GM18526 (cell line): ENCODE data around the gene KCNQ1.

Experiments
- POLR2A ChIP-seq: IDR thresholded peaks from 3 replicates; pipeline ENCODE4 v1.6.1; 2011; ENCODE audit not compliant: insufficient read length; ENCODE audit errors: extremely low read depth

Gene KCNQ1

GRCh38 chr11:2670541-2671100 is 225.8 kb downstream of the KCNQ1 start:
- no peak for TF ChIP-seq POLR2A

DNA sequence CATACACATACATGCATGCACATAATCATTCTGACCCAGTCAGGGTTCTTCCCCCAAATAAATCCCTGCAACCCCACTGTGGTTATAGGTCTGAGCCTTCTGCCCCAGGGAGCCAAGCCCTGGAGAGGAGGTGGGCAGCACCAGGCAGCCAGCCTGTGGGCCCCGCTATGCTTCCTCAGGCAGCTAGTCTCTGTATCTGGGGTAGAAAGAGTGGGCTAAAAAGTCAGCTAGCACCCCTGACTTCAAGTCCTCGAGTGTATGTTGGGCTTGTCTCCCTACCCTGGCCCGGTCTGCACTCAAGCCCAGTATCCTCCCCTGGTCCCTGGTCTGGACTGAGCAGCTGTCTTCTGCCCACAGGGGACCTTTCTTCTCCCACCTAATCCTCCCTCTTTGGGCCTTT is 226.9 kb downstream of the KCNQ1 start:
- TF ChIP-seq POLR2A: no peak

- TF ChIP-seq POLR2A: no peak
Measured at GRCh38 chr11:2672553-2673249, 227.9 kb downstream of the KCNQ1 start.

DNA sequence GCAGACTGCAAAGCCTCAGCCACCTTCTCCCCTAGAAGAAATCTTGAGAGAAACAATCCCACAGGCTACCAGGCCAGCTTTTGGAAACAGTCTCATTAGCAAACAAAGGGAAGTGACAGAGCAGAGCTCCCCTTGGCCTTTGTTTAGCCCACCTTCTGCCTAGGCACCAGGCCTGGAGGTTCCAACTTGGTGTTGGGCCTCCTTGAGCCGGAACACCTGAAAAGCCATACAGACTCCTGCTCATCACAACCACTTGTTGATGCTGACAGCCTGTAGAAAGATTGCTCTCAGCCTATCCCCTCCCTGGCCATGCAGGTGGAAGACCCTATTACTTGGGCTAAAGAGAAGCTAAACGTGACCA is 228.4 kb downstream of the KCNQ1 start:
- TF ChIP-seq POLR2A: no peak

DNA sequence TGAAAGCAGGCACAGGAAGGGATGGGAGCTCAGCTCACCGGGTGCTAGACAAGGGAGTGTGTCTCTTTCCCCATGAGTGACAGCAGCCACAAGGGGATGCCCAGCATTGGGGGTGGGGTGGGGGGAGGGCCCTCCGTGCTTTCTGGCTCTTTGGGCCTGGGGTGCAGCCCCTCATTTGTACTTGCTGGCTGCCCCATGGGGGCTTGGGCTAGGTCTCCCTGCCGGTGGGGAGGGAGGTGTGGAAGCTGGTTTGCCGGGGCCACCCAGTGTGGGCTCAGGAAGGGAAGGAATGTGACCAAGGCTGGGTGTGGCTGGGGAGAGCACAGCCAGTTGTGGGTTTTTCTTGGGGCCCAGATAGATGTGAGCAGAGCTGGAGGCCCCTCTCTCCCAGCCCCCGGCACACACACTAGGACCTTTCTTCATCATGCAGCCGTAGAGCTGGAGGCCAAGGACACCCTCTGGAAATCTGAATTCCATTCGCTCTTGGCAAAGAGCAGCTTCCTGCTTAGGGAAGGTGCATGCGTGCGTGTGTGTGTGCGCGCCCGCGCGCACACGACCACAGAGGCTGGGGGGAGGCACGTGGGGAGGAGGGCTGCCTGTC is 229.2 kb downstream of the KCNQ1 start:
- TF ChIP-seq POLR2A: no peak

DNA sequence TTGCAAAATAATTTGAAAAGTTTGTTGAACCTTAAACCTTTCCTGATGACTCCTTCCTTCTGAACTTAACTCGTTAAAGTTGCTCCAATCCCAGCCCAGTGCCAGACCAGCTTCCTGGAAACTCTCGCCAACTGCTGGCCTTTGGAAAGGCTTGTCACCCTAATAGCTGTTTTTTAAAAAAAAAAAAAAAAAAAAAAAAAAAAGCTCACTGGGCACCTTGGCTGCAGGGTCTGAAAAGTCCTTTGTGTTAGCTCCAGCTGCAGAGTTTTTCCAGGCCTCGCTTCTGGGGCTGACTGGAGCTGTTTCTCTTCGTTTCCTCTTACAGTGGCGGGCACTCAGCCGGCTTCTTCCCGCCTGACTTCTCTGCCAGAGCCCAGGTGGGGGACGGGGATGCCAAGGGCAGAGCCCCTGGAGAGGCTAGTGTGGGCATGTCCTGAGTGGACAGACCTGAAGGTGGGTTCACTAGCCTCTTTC is 229.9 kb downstream of the KCNQ1 start:
- no peak for TF ChIP-seq POLR2A

DNA sequence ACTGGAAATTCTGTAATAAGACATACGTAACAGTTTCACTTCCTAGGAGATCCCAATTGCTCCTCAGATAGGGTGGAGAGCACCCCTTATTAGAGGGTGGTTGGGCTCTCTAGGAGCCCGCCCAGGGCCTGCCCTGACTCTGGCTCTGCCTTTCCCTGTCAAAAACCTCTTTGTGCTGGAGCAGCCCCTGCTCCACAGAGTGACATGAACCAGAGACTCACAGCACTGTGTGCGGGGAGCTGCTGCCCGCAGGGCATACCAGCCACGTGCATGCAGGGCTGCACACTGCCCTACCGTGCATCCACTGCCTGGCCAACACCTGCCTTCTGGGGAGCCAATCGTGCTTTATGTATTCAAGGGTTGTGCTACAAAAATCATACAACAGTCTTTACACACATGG is 230.7 kb downstream of the KCNQ1 start:
- no peak for TF ChIP-seq POLR2A

- no peak for TF ChIP-seq POLR2A
Measured at GRCh38 chr11:2677127-2677526, 232.3 kb downstream of the KCNQ1 start.

GRCh38 chr11:2678396-2678795 is 233.6 kb downstream of the KCNQ1 start:
- no peak for TF ChIP-seq POLR2A

DNA sequence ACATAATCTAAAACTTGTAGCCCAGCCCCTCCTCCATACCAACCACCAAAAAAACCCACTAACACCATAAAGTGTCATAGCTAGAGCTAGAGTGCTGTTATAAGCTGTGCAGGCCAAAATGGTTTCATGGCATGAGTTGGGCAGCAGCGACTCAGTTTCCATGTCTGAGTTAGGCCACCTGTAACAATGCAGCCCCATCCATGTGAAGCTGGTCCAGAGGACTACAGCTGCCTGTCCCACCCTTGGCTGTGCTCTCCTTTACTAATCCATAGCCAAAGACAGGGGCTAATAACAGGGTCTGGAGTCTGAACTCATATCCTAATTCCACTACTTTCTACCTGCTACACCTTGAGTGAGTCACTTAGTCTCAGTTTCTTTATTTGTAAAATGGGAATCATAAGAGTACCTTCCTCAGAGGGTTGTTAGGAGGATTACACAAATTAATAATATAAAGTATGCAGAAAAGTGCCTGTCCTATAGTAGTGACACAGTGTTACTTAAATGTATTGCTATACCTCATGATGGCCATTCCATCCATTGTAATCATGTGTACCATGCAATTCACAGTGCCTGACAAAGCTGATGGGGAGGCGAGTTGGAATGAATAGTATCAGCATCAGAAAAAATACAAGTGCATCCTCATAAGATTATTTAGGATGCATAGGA is 234.3 kb downstream of the KCNQ1 start:
- no peak for TF ChIP-seq POLR2A

DNA sequence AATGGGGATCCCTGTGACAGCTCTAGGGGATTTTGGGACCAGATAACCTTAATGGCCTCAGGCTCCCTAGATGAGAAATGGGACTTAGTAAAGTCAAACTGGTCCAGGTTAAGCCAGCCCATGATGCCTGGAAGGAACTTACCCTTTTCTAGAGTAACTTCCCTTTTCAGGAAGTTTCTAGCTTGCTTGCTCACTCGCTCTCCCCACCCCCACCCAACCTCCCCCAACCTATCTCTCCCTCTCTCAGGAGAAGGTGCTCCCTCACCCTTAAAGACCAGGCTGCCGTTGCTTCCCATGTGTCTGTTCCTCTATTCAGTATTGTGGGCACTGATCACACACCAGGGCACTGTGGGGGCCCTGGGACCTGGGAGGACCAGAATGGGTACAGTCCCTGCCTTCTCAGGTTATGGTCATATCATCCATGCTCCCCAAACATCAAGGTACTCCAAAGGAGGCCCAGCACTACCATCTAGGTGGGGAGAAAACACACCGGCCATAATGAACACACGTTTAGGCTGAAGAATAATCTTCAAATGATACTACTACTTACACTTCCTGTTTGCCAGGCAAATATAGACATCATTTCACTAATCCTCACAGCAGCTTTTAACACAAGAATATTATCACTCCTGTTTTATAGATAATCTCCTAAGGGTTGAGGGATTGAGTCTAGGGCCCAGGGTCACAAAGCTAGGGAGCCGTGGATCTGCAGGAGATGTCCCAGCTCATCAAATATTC is 236.8 kb downstream of the KCNQ1 start:
- TF ChIP-seq POLR2A: no peak

DNA sequence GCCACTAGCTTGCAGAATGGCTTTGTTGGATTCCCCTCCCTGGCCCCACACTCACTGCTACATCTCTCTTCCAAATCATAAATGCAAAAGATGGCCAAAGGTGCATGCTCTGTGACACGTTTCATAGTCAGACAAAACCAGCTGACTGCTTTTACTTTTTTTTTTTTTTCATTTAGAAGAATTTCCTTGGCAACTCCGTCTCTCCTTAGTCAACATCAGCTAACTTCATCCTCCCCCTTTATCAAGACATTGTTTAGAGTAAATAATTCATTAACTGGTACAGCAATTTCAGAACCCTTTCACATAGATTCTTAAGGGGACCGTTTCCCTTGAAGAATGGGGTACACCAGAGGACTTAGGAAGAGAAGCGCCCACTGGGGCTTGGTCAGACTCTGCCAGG is 239.0 kb downstream of the KCNQ1 start:
- TF ChIP-seq POLR2A: no peak

GRCh38 chr11:2684581-2684980 is 239.8 kb downstream of the KCNQ1 start:
- no peak for TF ChIP-seq POLR2A

DNA sequence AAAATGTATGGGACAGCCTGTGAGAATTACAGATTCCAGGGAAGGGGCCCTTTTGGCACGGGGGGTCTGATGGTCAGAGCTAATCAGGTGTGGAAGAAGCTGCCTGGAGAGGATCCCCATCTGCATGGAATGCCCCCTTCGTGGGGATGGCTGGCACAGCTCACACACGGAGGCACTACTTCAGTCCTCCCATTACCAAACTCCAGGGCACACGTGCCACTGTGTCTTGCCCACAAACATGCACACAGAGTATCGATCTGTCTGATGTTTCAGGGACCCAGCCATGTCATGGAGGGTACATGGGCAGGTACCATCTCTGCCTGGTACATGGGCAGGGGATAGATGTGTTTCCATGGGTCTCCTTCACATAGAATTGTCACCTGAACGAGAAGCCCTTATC is 240.2 kb downstream of the KCNQ1 start:
- TF ChIP-seq POLR2A: no peak

DNA sequence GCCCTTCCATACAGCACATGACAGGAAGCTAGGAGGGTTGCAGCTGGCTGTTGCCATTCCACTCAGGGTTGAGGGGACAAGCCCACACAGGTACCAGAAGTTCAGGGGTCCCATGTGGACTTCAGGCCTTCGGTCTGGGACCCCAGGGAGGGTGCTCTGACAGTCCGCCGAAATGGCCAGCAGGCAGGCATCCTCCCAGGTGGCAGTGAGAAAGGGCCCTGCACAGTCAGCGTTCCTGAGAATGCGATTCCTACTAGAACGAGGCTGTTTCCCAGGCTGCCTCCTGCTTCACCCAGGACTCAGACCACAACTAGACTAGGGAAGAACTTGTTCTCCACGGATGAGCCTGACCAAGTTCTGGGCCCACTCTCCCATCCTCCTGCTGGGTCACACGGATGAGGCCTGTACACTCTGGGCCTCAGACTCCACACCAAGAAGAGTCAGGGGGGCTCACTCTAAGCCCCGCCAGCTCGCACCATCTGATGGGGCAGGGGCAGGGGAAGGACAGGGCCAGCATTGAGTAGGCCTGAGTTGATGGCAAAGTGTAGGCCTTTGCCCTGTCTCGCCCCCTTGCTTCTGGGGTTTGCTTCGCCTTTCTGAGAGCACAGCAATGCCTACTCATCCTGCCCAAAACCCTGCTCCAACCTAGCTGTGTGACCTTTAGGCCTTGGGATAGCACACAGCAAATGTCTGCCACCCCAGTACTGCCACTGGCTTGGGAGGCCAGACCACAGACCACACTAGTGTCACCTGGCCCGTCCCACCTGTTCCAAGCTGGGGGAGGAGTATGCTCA is 241.0 kb downstream of the KCNQ1 start:
- TF ChIP-seq POLR2A: no peak
